GM20000 (cell line): Measurements from ENCODE around the gene H1-8.

Experiments
- DNase-seq: peaks from one replicate; pipeline ENCODE4 v3.0.0; 2012; ENCODE audit warnings: low spot score
- TF ChIP-seq, protein P1 (sequence below): IDR thresholded peaks from 2 replicates; pipeline ENCODE4 v1.5.1; 2012; ENCODE audit warnings: mild to moderate bottlenecking, control low read depth; ENCODE audit errors: extremely low read depth, missing control alignments

The H1-8 gene

DNA sequence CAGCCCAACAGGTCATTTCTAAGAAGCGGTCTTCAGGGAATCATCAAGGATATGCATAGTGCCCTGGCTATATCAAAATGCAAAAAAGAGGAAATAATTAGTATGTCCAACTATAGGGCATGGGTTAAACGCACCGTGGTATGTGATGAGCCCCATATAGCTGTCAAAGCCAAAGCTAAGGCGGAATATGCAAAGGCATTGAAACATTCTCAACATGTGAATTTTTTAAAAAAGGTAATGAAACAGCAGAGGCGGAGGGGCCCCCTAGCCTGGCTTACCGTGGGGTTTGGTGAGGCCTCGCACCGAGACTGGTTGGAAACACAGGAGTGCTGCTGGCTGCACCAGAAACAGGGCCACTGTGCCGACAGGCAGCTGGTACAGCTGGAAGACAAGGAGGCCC lies 40.3 kb downstream of the H1-8 start:
- no peak for DNase-seq
- TF ChIP-seq, protein P1, sequence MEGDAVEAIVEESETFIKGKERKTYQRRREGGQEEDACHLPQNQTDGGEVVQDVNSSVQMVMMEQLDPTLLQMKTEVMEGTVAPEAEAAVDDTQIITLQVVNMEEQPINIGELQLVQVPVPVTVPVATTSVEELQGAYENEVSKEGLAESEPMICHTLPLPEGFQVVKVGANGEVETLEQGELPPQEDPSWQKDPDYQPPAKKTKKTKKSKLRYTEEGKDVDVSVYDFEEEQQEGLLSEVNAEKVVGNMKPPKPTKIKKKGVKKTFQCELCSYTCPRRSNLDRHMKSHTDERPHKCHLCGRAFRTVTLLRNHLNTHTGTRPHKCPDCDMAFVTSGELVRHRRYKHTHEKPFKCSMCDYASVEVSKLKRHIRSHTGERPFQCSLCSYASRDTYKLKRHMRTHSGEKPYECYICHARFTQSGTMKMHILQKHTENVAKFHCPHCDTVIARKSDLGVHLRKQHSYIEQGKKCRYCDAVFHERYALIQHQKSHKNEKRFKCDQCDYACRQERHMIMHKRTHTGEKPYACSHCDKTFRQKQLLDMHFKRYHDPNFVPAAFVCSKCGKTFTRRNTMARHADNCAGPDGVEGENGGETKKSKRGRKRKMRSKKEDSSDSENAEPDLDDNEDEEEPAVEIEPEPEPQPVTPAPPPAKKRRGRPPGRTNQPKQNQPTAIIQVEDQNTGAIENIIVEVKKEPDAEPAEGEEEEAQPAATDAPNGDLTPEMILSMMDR: no peak

DNA sequence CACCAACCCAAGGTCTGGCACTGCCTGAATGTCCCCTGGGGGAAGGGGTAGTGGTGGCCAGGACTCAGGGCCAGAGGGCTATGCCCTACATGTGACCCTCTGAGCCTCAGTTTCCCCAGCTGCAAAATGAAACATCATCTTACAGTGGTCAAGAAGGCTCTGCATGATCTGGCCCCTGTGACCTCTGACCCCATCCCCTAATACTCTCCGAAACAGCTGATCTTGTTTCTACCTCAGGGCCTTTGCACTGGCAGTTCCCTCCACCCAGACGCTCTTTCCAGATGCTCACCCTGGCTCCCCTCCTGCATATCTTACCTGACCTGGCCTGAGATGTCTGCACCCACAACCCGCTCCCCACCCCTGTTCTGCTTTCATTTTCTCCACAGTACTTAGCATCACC lies 41.7 kb downstream of the H1-8 start:
- DNase-seq: no peak
- TF ChIP-seq, protein P1: no peak

DNA sequence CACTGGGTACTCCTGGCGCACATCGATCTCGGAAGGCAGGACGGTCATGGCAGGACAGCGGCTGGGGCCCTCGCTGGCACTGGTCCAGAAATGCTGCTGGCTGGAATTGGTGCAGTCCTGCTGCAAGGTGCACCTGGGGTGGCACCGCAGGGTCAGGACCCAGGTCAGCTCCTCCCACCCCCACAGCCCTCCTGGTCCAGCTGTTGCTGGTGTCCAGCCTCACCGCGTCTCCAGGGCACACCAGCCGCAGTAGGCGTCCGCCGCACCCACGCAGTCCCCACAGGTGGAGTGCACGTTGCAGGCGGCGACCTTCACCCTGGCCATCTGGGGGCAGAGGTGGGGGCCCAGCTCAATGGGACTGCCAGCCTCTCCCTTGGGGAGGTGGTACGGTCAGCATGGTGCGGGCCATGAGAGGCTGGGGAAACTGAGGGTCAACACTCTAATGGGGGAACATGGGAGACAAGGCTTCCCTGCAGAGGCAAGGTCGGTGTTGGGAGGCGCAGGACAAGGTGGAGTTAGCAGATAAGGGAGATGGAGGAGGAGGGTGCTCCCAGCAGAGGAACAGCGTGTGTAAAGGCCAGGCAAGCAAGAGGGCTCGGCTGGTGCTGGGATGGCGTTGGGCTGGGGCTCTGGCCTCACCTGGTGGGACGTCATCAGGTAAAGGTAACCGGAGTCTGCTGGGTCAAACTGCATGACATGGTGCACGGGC lies 43.1 kb downstream of the H1-8 start:
- TF ChIP-seq, protein P1: no peak
- no peak for DNase-seq

DNA sequence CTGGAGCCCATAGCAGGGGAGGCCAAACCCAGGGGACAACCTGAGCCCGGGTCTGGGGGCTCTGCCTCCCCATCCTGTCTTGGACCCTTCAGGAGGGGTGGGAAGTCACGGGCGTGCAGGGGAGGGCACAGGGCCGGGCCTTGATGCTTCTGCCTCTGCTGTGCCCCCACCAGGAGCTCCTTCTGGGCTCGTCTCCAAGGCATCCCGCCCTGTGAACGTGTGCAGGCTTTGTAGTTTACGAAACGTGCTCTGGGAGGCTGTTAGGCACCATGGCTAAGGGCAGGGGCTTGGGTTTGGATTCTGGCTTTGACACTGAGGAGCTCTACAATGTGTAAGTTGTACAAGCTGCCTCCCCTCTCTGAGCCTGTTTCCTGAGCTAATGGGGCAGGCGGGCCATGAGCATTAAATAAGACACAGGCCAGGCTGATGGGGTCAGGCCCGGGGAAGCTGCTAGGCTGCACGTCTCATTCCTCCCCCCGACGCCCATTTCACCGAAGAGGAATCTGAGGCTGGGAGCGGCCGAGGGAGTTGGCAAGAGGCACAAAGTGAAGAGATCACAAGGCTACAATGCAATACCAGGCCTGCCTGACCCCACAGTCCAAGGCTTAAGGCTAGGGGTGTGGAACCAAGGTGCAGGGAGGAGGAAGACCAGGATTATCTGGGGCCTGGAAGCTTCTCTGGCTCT lies 43.9 kb downstream of the H1-8 start:
- TF ChIP-seq, protein P1: no peak
- DNase-seq: no peak

DNA sequence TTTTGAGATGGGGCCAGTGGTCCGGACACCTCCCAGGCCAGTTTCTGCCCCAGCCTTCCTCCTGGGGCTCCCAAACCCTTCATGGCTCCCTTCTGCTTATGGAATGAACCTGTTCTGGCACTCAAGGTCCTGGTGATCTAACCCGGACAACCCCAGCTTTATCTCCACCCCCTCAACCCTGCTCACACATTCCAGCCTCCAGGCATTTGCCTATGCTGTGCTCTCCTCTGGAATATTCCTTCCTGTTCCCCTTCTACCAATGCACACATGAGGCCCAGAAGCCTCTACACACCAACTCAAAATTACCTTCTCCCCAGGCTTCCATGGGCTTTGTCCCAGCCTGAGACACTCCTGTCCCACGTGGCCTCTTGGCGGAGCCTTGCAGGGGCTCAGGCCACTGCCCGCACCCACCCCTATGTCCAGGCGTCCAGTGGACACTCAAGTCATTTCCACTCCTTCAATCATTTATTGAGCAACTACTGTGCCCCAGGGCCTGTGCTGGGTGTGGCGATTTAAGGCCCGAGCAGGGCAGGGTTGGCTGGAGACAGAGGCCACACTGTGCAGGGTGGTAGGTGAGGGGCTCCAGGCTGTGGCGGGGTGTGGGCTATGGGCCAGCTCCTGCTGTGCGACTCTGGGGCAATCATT lies 44.7 kb downstream of the H1-8 start:
- TF ChIP-seq, protein P1: no peak
- DNase-seq: no peak

DNA sequence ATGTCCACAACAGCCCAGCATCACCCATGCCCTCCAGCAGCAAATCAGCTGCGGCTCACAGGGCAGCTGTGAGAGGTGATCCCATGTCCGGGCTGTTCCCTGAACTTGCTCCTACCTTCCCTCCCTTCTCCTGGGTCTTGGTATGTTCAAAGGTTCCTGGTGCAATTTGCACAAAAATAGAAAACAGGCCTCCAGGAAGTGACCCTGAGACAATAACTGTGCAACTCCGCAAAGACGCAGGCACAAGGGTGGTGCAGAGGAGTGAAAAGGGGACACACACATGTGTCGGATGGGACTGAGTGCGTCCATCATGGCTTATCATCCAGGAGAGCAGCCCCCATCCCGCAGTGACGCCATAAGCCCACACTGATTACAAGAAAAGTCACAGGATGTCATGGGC lies 47.2 kb downstream of the H1-8 start:
- TF ChIP-seq, protein P1: no peak
- no peak for DNase-seq

DNA sequence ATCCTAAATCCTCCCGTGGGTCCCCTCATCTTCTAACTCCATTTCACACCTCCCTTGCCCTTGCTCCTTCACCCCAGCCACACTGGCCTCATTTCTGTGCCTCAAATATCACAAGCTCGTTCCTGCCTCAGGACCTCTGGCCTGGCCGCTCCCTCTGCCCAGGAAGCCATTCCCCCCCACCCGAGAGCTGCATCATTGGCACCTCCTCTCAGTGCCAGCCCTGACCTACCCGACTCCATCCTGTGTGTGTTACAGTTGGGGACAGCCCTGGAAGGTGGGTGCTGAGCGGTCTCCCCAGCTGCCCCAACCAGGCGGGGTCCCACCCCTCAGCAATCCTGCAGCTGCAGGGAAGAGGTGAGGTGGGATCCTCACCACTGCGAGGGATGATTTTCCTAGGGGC lies 49.0 kb downstream of the H1-8 start:
- DNase-seq: no peak
- TF ChIP-seq, protein P1: no peak
